ENCODE results near the gene HIVEP3. TPM values are rescaled to one million over a fixed set of nuclear protein-coding genes. Genes with fewer than 3 reads are reported as not detected.

HIVEP3 gene
- total RNA-seq, 1 experiment from 2014 or later, result 11.0 TPM

- Histone ChIP-seq H3K4me3 (no peak overlapping the region), H3K27ac (no peak overlapping the region), H4K20me1 (ENCODE audit: insufficient read depth) (no peaks in the 10 kb centered on the region), H3K9me2 (ENCODE audit: insufficient read depth) (no peaks in the 10 kb centered on the region), H3K27me3 (ENCODE audit: insufficient read depth, low read depth) (no peaks in the 10 kb centered on the region), H3K4me1 (replicated peaks; ENCODE audit: insufficient read depth) (peaks cover 26% of the 10 kb centered on the region), H3K79me2 (ENCODE audit: low read depth) (no peaks in the 10 kb centered on the region), H3K4me2 (0 out of 2 replicates have a peak overlapping the region, but pooled peaks have one; percentile 11), H2AFZ (no peak overlapping the region), H3F3A (ENCODE audit: insufficient read depth, low read depth) (peaks cover 3% of the 10 kb centered on the region; the same call in 1 of the 2 replicates), H3K9me3 (ENCODE audit: insufficient read depth, low read depth) (no peaks in the 10 kb centered on the region), H3K36me3 (ENCODE audit: low read depth) (no peaks in the 10 kb centered on the region)
- no TSS peak for BruUV-seq (replicated peaks)
- ChIA-PET CTCF (interaction anchor here (0.6 kb wide), 1 partner anchor 121 kb away, joined by 3 read pairs; no protein-coding TSS in a partner anchor), POLR2A (ENCODE audit: unreplicated experiment) (interaction anchor here (0.7 kb wide), 1 partner anchor 539 kb away, joined by 45 read pairs; no protein-coding TSS in a partner anchor)
- DNase-seq, result peak in 1 of 2 experiments; percentile 62
- intact Hi-C loops (cut with micrococcal nuclease; ENCODE audit: unreplicated experiment), result loop anchor here (2.0 kb wide), 2 partner anchors 39 to 127 kb away; no protein-coding TSS in a partner anchor
- TF ChIP-seq CTCF (conservative IDR thresholded peaks at IDR 0.05) (no peak), EZH2 (IDR thresholded peaks at IDR 0.05; ENCODE audit: low read depth) (no peak)
Observed at GRCh38 chr1:41626146-41626545, 292.6 kb downstream of the HIVEP3 start.

- no peak for TF ChIP-seq CTCF (conservative IDR thresholded peaks at IDR 0.05)
- no peak for TF ChIP-seq EZH2 (IDR thresholded peaks at IDR 0.05; ENCODE audit: low read depth)
- no peaks in the 10 kb centered on the region for H3K79me2 ChIP-seq (ENCODE audit: low read depth)
- no peak overlapping the region for H3K27ac ChIP-seq
- H3K4me2 ChIP-seq, result no peak overlapping the region
- H3K9me2 ChIP-seq (ENCODE audit: insufficient read depth), result no peaks in the 10 kb centered on the region
- no peaks in the 10 kb centered on the region for H3K9me3 ChIP-seq (ENCODE audit: insufficient read depth, low read depth)
- no peaks in the 10 kb centered on the region for H4K20me1 ChIP-seq (ENCODE audit: insufficient read depth)
- peaks cover 3% of the 10 kb centered on the region; the same call in 1 of the 2 replicates for H3F3A ChIP-seq (ENCODE audit: insufficient read depth, low read depth)
- H3K4me1 ChIP-seq (replicated peaks; ENCODE audit: insufficient read depth), result peaks cover 26% of the 10 kb centered on the region
- CTCF ChIA-PET, result interaction anchor here (0.6 kb wide), 1 partner anchor 43 kb away, joined by 3 read pairs; no protein-coding TSS in a partner anchor
- no peak overlapping the region for H2AFZ ChIP-seq
- H3K27me3 ChIP-seq (ENCODE audit: insufficient read depth, low read depth), result no peaks in the 10 kb centered on the region
- POLR2A ChIA-PET (ENCODE audit: unreplicated experiment), result no interaction called here
- no peak for DNase-seq
- H3K4me3 ChIP-seq, result no peak overlapping the region
- H3K36me3 ChIP-seq (ENCODE audit: low read depth), result no peaks in the 10 kb centered on the region
- no TSS peak for BruUV-seq (replicated peaks)
- intact Hi-C loops (cut with micrococcal nuclease; ENCODE audit: unreplicated experiment), result no loop called here
Observed at GRCh38 chr1:41623736-41624135, 295.0 kb downstream of the HIVEP3 start.

- H2AFZ ChIP-seq, result no peak overlapping the region
- POLR2A ChIA-PET (ENCODE audit: unreplicated experiment), result no interaction called here
Observed at GRCh38 chr1:41622859-41623732, 295.6 kb downstream of the HIVEP3 start.

More at GRCh38 chr1:41622859-41623732, 295.6 kb downstream of the HIVEP3 start:
- Histone ChIP-seq H3K4me1 (replicated peaks; ENCODE audit: insufficient read depth) (peaks cover 26% of the 10 kb centered on the region), H4K20me1 (ENCODE audit: insufficient read depth) (no peaks in the 10 kb centered on the region), H3K9me2 (ENCODE audit: insufficient read depth) (no peaks in the 10 kb centered on the region), H3K27ac (no peak overlapping the region), H3F3A (ENCODE audit: insufficient read depth, low read depth) (peaks cover 3% of the 10 kb centered on the region; the same call in 1 of the 2 replicates), H3K4me2 (no peak overlapping the region), H3K4me3 (no peak overlapping the region), H3K9me3 (ENCODE audit: insufficient read depth, low read depth) (no peaks in the 10 kb centered on the region), H3K27me3 (ENCODE audit: insufficient read depth, low read depth) (no peaks in the 10 kb centered on the region), H3K79me2 (ENCODE audit: low read depth) (no peaks in the 10 kb centered on the region), H3K36me3 (ENCODE audit: low read depth) (no peaks in the 10 kb centered on the region)
- intact Hi-C loops (cut with micrococcal nuclease; ENCODE audit: unreplicated experiment), result no loop called here
- CTCF ChIA-PET, result interaction anchor here (0.6 kb wide), 1 partner anchor 44 kb away, joined by 3 read pairs; no protein-coding TSS in a partner anchor
- TF ChIP-seq CTCF (conservative IDR thresholded peaks at IDR 0.05), result no peak
- no peak for TF ChIP-seq EZH2 (IDR thresholded peaks at IDR 0.05; ENCODE audit: low read depth)
- BruUV-seq (replicated peaks), result no TSS peak
- DNase-seq, result no peak
